WTC11 (cell line): ENCODE measurements around the gene GFPT2. TPM values are rescaled to one million over a fixed set of nuclear protein-coding genes. Genes with fewer than 3 reads are reported as not detected.

Experiments
- ATAC-seq: fragments of 200-7000 bp; cut with Tn5 transposase; 2 replicates; pipeline ENCODE4 v1.10.0; 2021; ENCODE audit warnings: mild to moderate bottlenecking, moderate library complexity
- CTCF ChIA-PET: fragments of 300-600 bp; sonication (Branson Sonifier 250); formaldehyde crosslinking; loops from one replicate; lab custom pipeline; 2021; ENCODE audit warnings: antibody characterized with exemption; lab: Charles Lee
- POLR2A ChIA-PET: fragments of 350-600 bp; sonication (Branson Sonifier 250); formaldehyde crosslinking; loops from one replicate; lab custom pipeline; 2021; ENCODE audit warnings: antibody characterized with exemption; lab: Charles Lee
- DNase-seq: peaks from one replicate; pipeline ENCODE4 v3.0.0; 2021; ENCODE audit warnings: low spot score
- H3K27ac Mint-ChIP-seq: 2 replicates; pipeline ENCODE4 v1.8.0; 2021; ENCODE audit warnings: mixed read lengths
- H3K27me3 Mint-ChIP-seq: 2 replicates; pipeline ENCODE4 v1.8.0; 2021; ENCODE audit warnings: low read depth, mild to moderate bottlenecking, moderate library complexity, mixed read lengths
- H3K36me3 Mint-ChIP-seq: 2 replicates; pipeline ENCODE4 v1.8.0; 2021; ENCODE audit warnings: mixed read lengths
- H3K4me1 Mint-ChIP-seq: 2 replicates; pipeline ENCODE4 v1.8.0; 2022; ENCODE audit warnings: mixed read lengths
- H3K4me3 Mint-ChIP-seq: 2 replicates; pipeline ENCODE4 v1.8.0; 2021; ENCODE audit warnings: mild to moderate bottlenecking, moderate library complexity, mixed read lengths
- H3K9me3 Mint-ChIP-seq: 2 replicates; pipeline ENCODE4 v1.8.0; 2021; ENCODE audit warnings: mixed read lengths
- ARID4B ChIP-seq: sonication (generic); formaldehyde crosslinking; IDR thresholded peaks from 2 replicates; pipeline ENCODE4 v1.8.0; 2023; ENCODE audit warnings: missing genetic modification reagents, mild to moderate bottlenecking, borderline replicate concordance
- ATF1 ChIP-seq: sonication (generic); formaldehyde crosslinking; IDR thresholded peaks from 2 replicates; pipeline ENCODE4 v1.8.1; 2023; ENCODE audit warnings: mild to moderate bottlenecking, moderate library complexity, missing genetic modification reagents
- ATF3 ChIP-seq: sonication (generic); formaldehyde crosslinking; conservative IDR thresholded peaks from 2 replicates; pipeline ENCODE4 v1.8.1; 2022; ENCODE audit warnings: mild to moderate bottlenecking, missing genetic modification reagents
- CBFB ChIP-seq: sonication (generic); formaldehyde crosslinking; IDR thresholded peaks from 2 replicates; pipeline ENCODE4 v1.8.1; 2022; ENCODE audit warnings: mild to moderate bottlenecking, low read depth, missing genetic modification reagents
- CDX4 ChIP-seq: fragments of 250-450 bp; sonication (Bioruptor Pico); IDR thresholded peaks from 2 replicates; pipeline ENCODE4 v1.9.0; 2021; ENCODE audit warnings: moderate library complexity, mild to moderate bottlenecking, inconsistent platforms, borderline replicate concordance
- E2F1 ChIP-seq: sonication (generic); formaldehyde crosslinking; IDR thresholded peaks from 2 replicates; pipeline ENCODE4 v1.8.0; 2022; ENCODE audit warnings: mild to moderate bottlenecking, missing genetic modification reagents
- E2F4 ChIP-seq: sonication (generic); formaldehyde crosslinking; IDR thresholded peaks from 2 replicates; pipeline ENCODE4 v1.8.1; 2022; ENCODE audit warnings: low read depth, mild to moderate bottlenecking, moderate library complexity, missing genetic modification reagents, borderline replicate concordance
- E2F5 ChIP-seq: sonication (generic); formaldehyde crosslinking; IDR thresholded peaks from 2 replicates; pipeline ENCODE4 v1.8.1; 2022; ENCODE audit warnings: mild to moderate bottlenecking, moderate library complexity, missing genetic modification reagents
- ESRRA ChIP-seq: sonication (generic); formaldehyde crosslinking; IDR thresholded peaks from 2 replicates; pipeline ENCODE4 v1.8.1; 2022; ENCODE audit warnings: mild to moderate bottlenecking, missing genetic modification reagents, borderline replicate concordance
- ETV6 ChIP-seq: sonication (generic); formaldehyde crosslinking; IDR thresholded peaks from 2 replicates; pipeline ENCODE4 v1.8.1; 2022; ENCODE audit warnings: mild to moderate bottlenecking, missing genetic modification reagents
- FOXK1 ChIP-seq: sonication (generic); formaldehyde crosslinking; IDR thresholded peaks from 2 replicates; pipeline ENCODE4 v1.8.0; 2022; ENCODE audit warnings: mild to moderate bottlenecking, moderate library complexity, missing genetic modification reagents
- FOXP4 ChIP-seq: sonication (generic); formaldehyde crosslinking; IDR thresholded peaks from 2 replicates; pipeline ENCODE4 v1.8.0; 2022; ENCODE audit warnings: mild to moderate bottlenecking, missing genetic modification reagents
- MXD4 ChIP-seq: fragments of 250-450 bp; sonication (Bioruptor Pico); IDR thresholded peaks from 2 replicates; pipeline ENCODE4 v1.8.0; 2021; ENCODE audit warnings: mild to moderate bottlenecking, moderate library complexity, borderline replicate concordance
- NFATC4 ChIP-seq: fragments of 250-450 bp; sonication (Bioruptor Pico); IDR thresholded peaks from 2 replicates; pipeline ENCODE4 v1.9.0; 2021; ENCODE audit warnings: mild to moderate bottlenecking
- NFYB ChIP-seq: sonication (generic); formaldehyde crosslinking; conservative IDR thresholded peaks from 2 replicates; pipeline ENCODE4 v1.8.0; 2022; ENCODE audit warnings: low read depth, missing genetic modification reagents
- NR2C2 ChIP-seq: sonication (generic); formaldehyde crosslinking; IDR thresholded peaks from 2 replicates; pipeline ENCODE4 v1.8.0; 2022; ENCODE audit warnings: mild to moderate bottlenecking, missing genetic modification reagents
- NR3C1 ChIP-seq: sonication (generic); formaldehyde crosslinking; conservative IDR thresholded peaks from 2 replicates; pipeline ENCODE4 v1.8.1; 2023; ENCODE audit warnings: low read depth, mild to moderate bottlenecking, missing genetic modification reagents
- SMAD3 ChIP-seq: sonication (generic); formaldehyde crosslinking; IDR thresholded peaks from 2 replicates; pipeline ENCODE4 v1.8.0; 2022; ENCODE audit warnings: missing genetic modification reagents, mild to moderate bottlenecking, borderline replicate concordance
- TCF7 ChIP-seq: sonication (generic); formaldehyde crosslinking; IDR thresholded peaks from 2 replicates; pipeline ENCODE4 v1.8.0; 2022; ENCODE audit warnings: mild to moderate bottlenecking, low read depth, missing genetic modification reagents, moderate library complexity
- TEAD1 ChIP-seq: sonication (generic); formaldehyde crosslinking; IDR thresholded peaks from 2 replicates; pipeline ENCODE4 v1.8.0; 2022; ENCODE audit warnings: mild to moderate bottlenecking, missing genetic modification reagents
- USF2 ChIP-seq: sonication (generic); formaldehyde crosslinking; IDR thresholded peaks from 2 replicates; pipeline ENCODE4 v1.8.1; 2023; ENCODE audit warnings: mild to moderate bottlenecking, missing genetic modification reagents, moderate library complexity
- ZBTB21 ChIP-seq: sonication (generic); formaldehyde crosslinking; IDR thresholded peaks from 2 replicates; pipeline ENCODE4 v1.8.1; 2023; ENCODE audit warnings: mild to moderate bottlenecking, missing genetic modification reagents, borderline replicate concordance
- ZMAT4 ChIP-seq: fragments of 250-450 bp; sonication (Bioruptor Pico); IDR thresholded peaks from 2 replicates; pipeline ENCODE4 v1.9.0; 2021; ENCODE audit warnings: mild to moderate bottlenecking
- ZNF232 ChIP-seq: sonication (generic); formaldehyde crosslinking; IDR thresholded peaks from 2 replicates; pipeline ENCODE4 v1.8.0; 2022; ENCODE audit warnings: mild to moderate bottlenecking, missing genetic modification reagents
- total RNA-seq: library from RNA; stranded (reverse); gene quantifications from 3 replicates; pipeline ENCODE4 v1.2.3, GENCODE V29; 2021

The GFPT2 gene
- total RNA-seq, 1 experiment from 2014 or later = 124 TPM

GRCh38 chr5:180274695-180275094 is 78.4 kb downstream of the GFPT2 start:
- H3K27ac Mint-ChIP-seq = no peak overlapping the region
- TF ChIP-seq CBFB = no peak
- no peak for TF ChIP-seq ZBTB21
- no peak for TF ChIP-seq FOXK1 (CRISPR knock-in tag)
- no peak for TF ChIP-seq FOXP4 (CRISPR knock-in tag)
- TF ChIP-seq ATF3 = no peak
- no peak for TF ChIP-seq TEAD1 (CRISPR knock-in tag)
- no peak for TF ChIP-seq SMAD3 (CRISPR knock-in tag)
- no peak for TF ChIP-seq USF2 (CRISPR knock-in tag)
- H3K9me3 Mint-ChIP-seq = peaks cover 8% of the 10 kb centered on the region; the same call in 1 of the 2 replicates
- ChIA-PET POLR2A (no interaction called here), CTCF (interaction anchor here (1.3 kb wide), 1 partner anchor 41 kb away, joined by 3 read pairs; no protein-coding TSS in a partner anchor)
- H3K36me3 Mint-ChIP-seq = peaks cover 47% of the 10 kb centered on the region
- H3K4me3 Mint-ChIP-seq = no peak overlapping the region
- H3K27me3 Mint-ChIP-seq = no peaks in the 10 kb centered on the region
- no peaks in the 10 kb centered on the region for H3K4me1 Mint-ChIP-seq
- DNase-seq (no peak), ATAC-seq (no peak)

GRCh38 chr5:180271221-180271620 is 81.9 kb downstream of the GFPT2 start:
- CTCF ChIA-PET = no interaction called here
- POLR2A ChIA-PET = no interaction called here
- peaks cover 16% of the 10 kb centered on the region for H3K9me3 Mint-ChIP-seq
- TF ChIP-seq NFATC4 = no peak
- no peak for TF ChIP-seq ARID4B
- no peak for TF ChIP-seq NR2C2
- TF ChIP-seq NFYB (CRISPR knock-in tag) = no peak
- no peak for TF ChIP-seq ESRRA (CRISPR knock-in tag)
- TF ChIP-seq E2F1 (CRISPR knock-in tag) = no peak
- no peak for TF ChIP-seq ZMAT4 (CRISPR knock-in tag)
- TF ChIP-seq NR3C1 (CRISPR knock-in tag) = no peak
- TF ChIP-seq TCF7 (CRISPR knock-in tag) = no peak
- TF ChIP-seq ETV6 = no peak
- TF ChIP-seq ZNF232 (CRISPR knock-in tag) = no peak
- TF ChIP-seq E2F4 (CRISPR knock-in tag) = no peak
- no peak for TF ChIP-seq E2F5 (CRISPR knock-in tag)
- TF ChIP-seq CDX4 (CRISPR knock-in tag) = no peak
- no peak for TF ChIP-seq ATF1 (CRISPR knock-in tag)
- TF ChIP-seq MXD4 = no peak

More at GRCh38 chr5:180271221-180271620, 81.9 kb downstream of the GFPT2 start:
- DNase-seq (no peak), ATAC-seq (no peak)
- H3K27me3 Mint-ChIP-seq = no peaks in the 10 kb centered on the region
- no peak overlapping the region for H3K4me3 Mint-ChIP-seq
- no peaks in the 10 kb centered on the region for H3K4me1 Mint-ChIP-seq
- H3K27ac Mint-ChIP-seq = no peak overlapping the region
- peaks cover 55% of the 10 kb centered on the region for H3K36me3 Mint-ChIP-seq
